K562 treated with DMSO at 1 percent for 48 hours (cell line): ENCODE results near the gene PGM2. TPM values are rescaled to one million over a fixed set of nuclear protein-coding genes. Genes with fewer than 3 reads are reported as not detected.

Experiments used
- total RNA-seq: library from RNA; unstranded; fragments of 300-600 nt; gene quantifications from 2 replicates; pipeline ENCODE4 v1.2.3, GENCODE V29; 2022; ENCODE audit warnings: low replicate concordance; ENCODE audit errors: extremely low read depth

The PGM2 gene
- total RNA-seq = not detected in 2 replicates

DNA sequence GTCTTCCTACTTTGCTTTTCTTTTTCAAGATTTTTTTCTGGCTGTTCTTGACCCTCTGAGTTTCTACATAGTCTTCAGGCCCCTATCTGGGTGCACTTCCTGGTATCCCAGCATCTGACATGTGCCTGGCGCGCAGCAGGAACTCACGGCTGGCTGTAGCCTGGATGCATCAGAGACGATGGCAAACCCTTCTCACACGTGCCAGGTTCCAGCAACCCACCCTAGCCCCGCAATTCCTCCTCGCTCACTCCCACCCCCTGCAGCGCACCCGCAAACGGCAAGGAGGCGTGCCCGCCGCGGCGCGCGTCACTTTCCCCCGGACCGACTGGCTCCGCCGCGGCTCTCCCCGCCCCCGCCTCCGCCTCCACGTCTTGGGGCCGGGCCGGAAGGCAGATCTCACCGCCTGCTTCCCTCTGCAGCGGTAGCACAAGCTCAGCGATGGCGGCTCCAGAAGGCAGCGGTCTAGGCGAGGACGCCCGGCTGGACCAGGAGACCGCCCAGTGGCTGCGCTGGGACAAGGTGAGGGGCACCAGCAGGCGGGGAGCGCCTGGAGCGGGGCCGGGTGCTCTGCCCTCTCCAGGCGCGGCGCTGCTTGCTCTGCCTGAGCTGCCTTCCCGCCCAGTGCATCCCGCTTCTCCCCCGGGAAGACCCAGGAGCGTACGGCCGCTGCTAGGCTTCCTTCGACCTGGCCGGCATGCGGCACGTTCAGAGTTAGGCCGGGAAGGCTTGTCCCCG, at the start of gene PGM2:
TSS of gene PGM2 (plus strand) at position 392 of the 735 bp plus-strand sequence. CDS start at position 439, 47 bp downstream.

DNA sequence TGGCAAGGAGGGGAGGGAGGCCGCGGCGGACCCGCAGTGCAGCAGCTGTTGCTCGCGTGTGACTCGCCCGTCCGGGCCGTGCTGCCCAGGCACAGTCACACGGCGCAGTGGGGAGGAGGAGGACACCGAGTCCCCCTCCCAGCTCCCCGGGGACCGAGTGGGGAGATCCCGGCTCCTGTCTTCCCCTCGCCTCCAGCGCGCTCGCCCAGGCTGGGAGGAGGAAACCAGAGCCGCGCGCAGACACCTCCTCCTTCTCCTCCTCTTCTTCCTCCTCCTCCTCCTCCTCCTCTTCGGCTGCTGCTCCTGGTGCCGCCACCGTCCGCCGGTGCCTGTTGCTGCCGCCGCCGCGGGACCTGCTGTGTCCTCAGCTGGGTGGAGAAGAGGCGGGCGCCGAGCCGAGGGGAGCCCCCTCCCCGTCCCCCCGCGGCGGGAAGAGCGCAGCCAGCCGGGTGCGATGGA, 64.3 kb downstream of the PGM2 start, which contains the start of gene TBC1D1:
TSS of gene TBC1D1 (plus strand) at position 284 of the 459 bp plus-strand sequence. CDS start 11,012 bp downstream, outside the sequence.

Other genes starting within 250 kb of the PGM2 start
- gene RELL1, start 140.3 kb upstream of the PGM2 start, total RNA-seq = not detected in 2 replicates
- gene TBC1D1, start 64.4 kb downstream of the PGM2 start, total RNA-seq = not detected in 2 replicates
- not detected in 2 replicates for gene PTTG2, start 133.7 kb downstream of the PGM2 start, total RNA-seq